Smooth muscle cell (in vitro differentiated cells): Measurements from ENCODE around the gene BOLA3. TPM values are rescaled to one million over a fixed set of nuclear protein-coding genes. Genes with fewer than 3 reads are reported as not detected.

Experiments used
- DNase-seq: peaks from one replicate; lab custom pipeline; 2025; ENCODE audit not compliant: unreplicated experiment; lab: John Stamatoyannopoulos, UW
- H2AFZ ChIP-seq: fragments of 200-600 bp; sonication (generic); 2 replicates; pipeline ENCODE4 v1.6.0; 2016; ENCODE audit warnings: antibody characterized with exemption, low read depth, mild to moderate bottlenecking
- H3F3A ChIP-seq: fragments of 200-600 bp; sonication (generic); 2 replicates; pipeline ENCODE4 v1.6.0; 2017; ENCODE audit warnings: antibody characterized with exemption, low read depth
- H3K27ac ChIP-seq: fragments of 200-600 bp; sonication (generic); 2 replicates; pipeline ENCODE4 v1.5.1; 2016; ENCODE audit warnings: low read depth, mild to moderate bottlenecking
- H3K27me3 ChIP-seq: fragments of 200-600 bp; sonication (generic); 2 replicates; pipeline ENCODE4 v1.6.1; 2016; ENCODE audit warnings: low read depth, mild to moderate bottlenecking
- H3K36me3 ChIP-seq: fragments of 200-600 bp; sonication (generic); 2 replicates; pipeline ENCODE4 v1.5.1; 2016; ENCODE audit warnings: low read depth
- H3K4me1 ChIP-seq: fragments of 200-600 bp; sonication (generic); 2 replicates; pipeline ENCODE4 v1.5.1; 2016; ENCODE audit warnings: low read depth
- H3K4me2 ChIP-seq: fragments of 200-600 bp; sonication (generic); 2 replicates; pipeline ENCODE4 v1.6.0; 2016; ENCODE audit warnings: mild to moderate bottlenecking
- H3K4me3 ChIP-seq: fragments of 200-600 bp; sonication (generic); 2 replicates; pipeline ENCODE4 v1.5.1; 2016; ENCODE audit warnings: mild to moderate bottlenecking
- H3K79me2 ChIP-seq: fragments of 200-600 bp; sonication (generic); 2 replicates; pipeline ENCODE4 v1.6.0; 2016; ENCODE audit warnings: low read depth, mild to moderate bottlenecking
- H3K9ac ChIP-seq: fragments of 200-600 bp; sonication (generic); 2 replicates; pipeline ENCODE4 v1.6.0; 2016; ENCODE audit warnings: low read depth
- H3K9me3 ChIP-seq: fragments of 200-600 bp; sonication (generic); replicated peaks from 2 replicates; pipeline ENCODE4 v1.5.1; 2016; ENCODE audit warnings: low read depth
- H4K20me1 ChIP-seq: fragments of 200-600 bp; sonication (generic); 2 replicates; pipeline ENCODE4 v1.6.0; 2016; ENCODE audit warnings: low read depth
- WGBS: methylation state at CpG from one replicate; pipeline ENCODE4 v1.1.7; 2016; ENCODE audit warnings: low lambda C conversion rate; 5-methylcytosine and 5-hydroxymethylcytosine counted together
- polyA plus RNA-seq: library from polyadenylated mRNA; unstranded; fragments of >200 nt; fragmentation: Nextera tagmentation; extraction: Ambion mirVana; gene quantifications from 2 replicates; pipeline ENCODE4 v1.2.1, GENCODE V29; 2016
- total RNA-seq: library from RNA; depleted of rRNA; stranded (reverse); fragments of >200 nt; gene quantifications from 2 replicates; pipeline ENCODE4 v1.2.3, GENCODE V29; 2014
- TF ChIP-seq, protein P1 (sequence below): fragments of 200-600 bp; sonication (generic); IDR thresholded peaks from 2 replicates; pipeline ENCODE4 v1.5.1; 2017; ENCODE audit warnings: borderline replicate concordance, mild to moderate bottlenecking, antibody characterized with exemption; ENCODE audit not compliant: insufficient read depth, poor library complexity, severe bottlenecking

Gene BOLA3
- total and polyA plus RNA-seq, 2 experiments from 2014 or later = 87.5 to 93.8 TPM

DNA sequence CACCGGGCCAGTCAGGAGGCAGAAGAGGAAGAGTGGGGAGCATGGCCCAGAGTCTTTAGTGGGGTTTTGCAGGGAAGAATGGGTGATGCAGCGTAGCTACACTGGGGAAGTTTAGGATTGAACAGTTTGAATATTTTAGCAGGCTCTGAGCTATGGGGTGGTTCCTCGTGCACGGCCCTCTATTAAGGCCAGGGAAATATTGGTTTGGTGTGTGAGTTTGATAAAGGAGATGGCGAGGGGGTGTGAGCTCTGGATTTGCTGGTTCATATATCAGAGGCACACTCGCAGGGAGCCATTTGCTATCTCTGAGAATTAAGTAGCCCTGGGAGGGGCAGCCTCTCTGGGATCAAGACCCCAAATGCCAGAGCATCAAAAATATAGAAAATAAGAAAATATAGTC, 50.1 kb downstream of the BOLA3 start:
- H3K4me1 ChIP-seq = no peaks in the 10 kb centered on the region
- H3K27me3 ChIP-seq = no peaks in the 10 kb centered on the region
- H3K79me2 ChIP-seq = no peaks in the 10 kb centered on the region
- no peak overlapping the region for H2AFZ ChIP-seq
- no peaks in the 10 kb centered on the region for H3K36me3 ChIP-seq
- no peak overlapping the region for H3K4me3 ChIP-seq
- H3K9ac ChIP-seq = no peak overlapping the region
- TF ChIP-seq, protein P1, sequence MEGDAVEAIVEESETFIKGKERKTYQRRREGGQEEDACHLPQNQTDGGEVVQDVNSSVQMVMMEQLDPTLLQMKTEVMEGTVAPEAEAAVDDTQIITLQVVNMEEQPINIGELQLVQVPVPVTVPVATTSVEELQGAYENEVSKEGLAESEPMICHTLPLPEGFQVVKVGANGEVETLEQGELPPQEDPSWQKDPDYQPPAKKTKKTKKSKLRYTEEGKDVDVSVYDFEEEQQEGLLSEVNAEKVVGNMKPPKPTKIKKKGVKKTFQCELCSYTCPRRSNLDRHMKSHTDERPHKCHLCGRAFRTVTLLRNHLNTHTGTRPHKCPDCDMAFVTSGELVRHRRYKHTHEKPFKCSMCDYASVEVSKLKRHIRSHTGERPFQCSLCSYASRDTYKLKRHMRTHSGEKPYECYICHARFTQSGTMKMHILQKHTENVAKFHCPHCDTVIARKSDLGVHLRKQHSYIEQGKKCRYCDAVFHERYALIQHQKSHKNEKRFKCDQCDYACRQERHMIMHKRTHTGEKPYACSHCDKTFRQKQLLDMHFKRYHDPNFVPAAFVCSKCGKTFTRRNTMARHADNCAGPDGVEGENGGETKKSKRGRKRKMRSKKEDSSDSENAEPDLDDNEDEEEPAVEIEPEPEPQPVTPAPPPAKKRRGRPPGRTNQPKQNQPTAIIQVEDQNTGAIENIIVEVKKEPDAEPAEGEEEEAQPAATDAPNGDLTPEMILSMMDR = no peak
- no peak overlapping the region for H3K4me2 ChIP-seq
- no peak for DNase-seq
- WGBS = 99% methylated on average over 6 of the region's 6 CpGs
- H3K27ac ChIP-seq = no peak overlapping the region
- H3K9me3 ChIP-seq = no peaks in the 10 kb centered on the region
- no peaks in the 10 kb centered on the region for H3F3A ChIP-seq
- H4K20me1 ChIP-seq = peaks cover 5% of the 10 kb centered on the region

DNA sequence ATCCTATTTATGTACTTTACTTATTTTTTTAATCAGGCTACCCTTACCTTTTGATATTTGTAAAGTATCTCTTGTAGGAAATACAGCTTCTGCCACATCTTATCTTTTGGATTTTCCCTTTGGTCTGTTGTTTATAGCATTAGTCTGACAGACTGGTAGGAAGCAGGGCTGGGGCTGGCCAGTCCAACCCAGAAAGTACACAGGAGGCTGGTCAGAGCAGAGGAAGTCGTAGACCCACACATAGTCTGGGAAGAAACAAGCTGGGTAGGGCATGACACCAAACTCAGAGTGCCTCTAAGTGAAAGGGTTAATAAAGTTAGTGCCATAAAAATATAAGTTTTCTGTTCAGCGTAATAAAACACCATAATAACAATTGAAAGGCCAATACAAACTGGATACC, 51.7 kb downstream of the BOLA3 start:
- H3K9me3 ChIP-seq = no peaks in the 10 kb centered on the region
- H3K4me2 ChIP-seq = no peak overlapping the region
- 75% methylated on average over 2 of the region's 2 CpGs for WGBS
- no peak for DNase-seq
- no peaks in the 10 kb centered on the region for H3F3A ChIP-seq
- H3K79me2 ChIP-seq = no peaks in the 10 kb centered on the region
- H3K4me1 ChIP-seq = no peaks in the 10 kb centered on the region
- H3K27ac ChIP-seq = no peak overlapping the region
- no peaks in the 10 kb centered on the region for H3K27me3 ChIP-seq
- TF ChIP-seq, protein P1 = no peak
- peaks cover 2% of the 10 kb centered on the region for H3K36me3 ChIP-seq
- no peak overlapping the region for H2AFZ ChIP-seq
- no peak overlapping the region for H3K9ac ChIP-seq
- peaks cover 5% of the 10 kb centered on the region for H4K20me1 ChIP-seq
- H3K4me3 ChIP-seq = no peak overlapping the region

DNA sequence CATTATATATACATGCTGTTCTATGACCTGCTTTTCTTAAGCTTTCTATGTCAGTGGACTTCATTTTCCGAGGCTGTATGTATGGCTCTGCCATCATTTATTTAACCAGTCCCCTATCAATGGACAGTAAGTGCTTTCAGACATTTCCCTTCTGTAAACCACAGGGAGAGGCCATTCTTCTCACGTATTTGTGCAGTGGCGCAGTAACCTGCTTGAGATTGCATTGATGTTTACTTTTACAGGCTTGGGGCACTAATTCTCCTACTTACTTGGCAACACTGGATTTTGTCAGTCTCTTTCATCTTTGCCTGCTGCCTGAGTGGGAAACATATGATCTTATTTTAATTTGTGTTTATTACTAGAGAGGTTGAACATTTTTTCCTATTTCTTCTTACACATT, 52.1 kb downstream of the BOLA3 start:
- no peaks in the 10 kb centered on the region for H3K9me3 ChIP-seq
- TF ChIP-seq, protein P1 = no peak
- H3K27ac ChIP-seq = no peak overlapping the region
- no peak for DNase-seq
- WGBS = 53% methylated on average over 3 of the region's 3 CpGs
- H3K36me3 ChIP-seq = peaks cover 2% of the 10 kb centered on the region
- H3K9ac ChIP-seq = no peak overlapping the region
- no peak overlapping the region for H3K4me2 ChIP-seq
- no peak overlapping the region for H3K4me3 ChIP-seq
- no peaks in the 10 kb centered on the region for H3F3A ChIP-seq
- H2AFZ ChIP-seq = no peak overlapping the region
- no peaks in the 10 kb centered on the region for H3K27me3 ChIP-seq
- no peaks in the 10 kb centered on the region for H3K79me2 ChIP-seq
- no peaks in the 10 kb centered on the region for H3K4me1 ChIP-seq
- peaks cover 5% of the 10 kb centered on the region for H4K20me1 ChIP-seq

DNA sequence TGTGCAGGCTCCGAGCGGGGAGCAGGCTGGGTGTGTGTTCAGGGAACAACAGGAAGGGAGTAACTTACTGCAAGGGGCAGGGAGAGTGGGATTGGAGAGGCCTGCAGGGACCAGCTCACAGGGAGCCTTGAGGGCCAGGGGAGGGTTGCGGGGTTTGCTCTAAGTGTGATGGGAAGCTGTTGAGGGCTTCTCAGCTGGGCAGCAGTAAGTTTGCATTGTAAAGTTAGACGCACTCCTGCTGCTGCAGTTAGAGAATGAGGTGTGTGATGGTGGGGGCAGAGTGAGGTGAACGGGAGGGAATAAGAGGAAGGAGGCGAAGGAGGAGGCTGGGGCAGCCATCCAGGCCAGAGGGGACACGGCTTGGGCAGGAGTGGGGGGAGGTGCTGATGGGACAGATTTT, 53.4 kb downstream of the BOLA3 start:
- Histone ChIP-seq H3K36me3 (peaks cover 2% of the 10 kb centered on the region), H3K9ac (no peak overlapping the region), H3K4me2 (no peak overlapping the region), H3K27ac (no peak overlapping the region), H2AFZ (no peak overlapping the region), H3F3A (no peaks in the 10 kb centered on the region), H3K9me3 (no peaks in the 10 kb centered on the region), H4K20me1 (peaks cover 11% of the 10 kb centered on the region), H3K4me1 (no peaks in the 10 kb centered on the region), H3K79me2 (no peaks in the 10 kb centered on the region), H3K4me3 (no peak overlapping the region), H3K27me3 (no peaks in the 10 kb centered on the region)
- no peak for DNase-seq
- TF ChIP-seq, protein P1 = no peak
- WGBS = 90% methylated on average over 7 of the region's 7 CpGs
